IMR-90 (cell line): ENCODE results near the gene MSANTD1. TPM values are rescaled to one million over a fixed set of nuclear protein-coding genes. Genes with fewer than 3 reads are reported as not detected.

Experiments
- ATAC-seq: fragments of 200-7000 bp; cut with Tn5 transposase; 2 replicates; pipeline ENCODE4 v1.9.1; 2020; ENCODE audit warnings: low read depth, mild to moderate bottlenecking, moderate library complexity
- BruUV-seq: library from RNA; stranded (reverse); fragments of 400-500 nt; replicated peaks from 2 replicates; lab custom pipeline; 2021; lab: Mats Ljungman, UMichigan
- CTCF ChIA-PET: fragments of 300-600 bp; formaldehyde crosslinking; extraction: SDS; loops from one replicate; lab custom pipeline; 2021; ENCODE audit warnings: antibody characterized with exemption; lab: Yijun Ruan, JAX
- POLR2A ChIA-PET: fragments of 300-600 bp; sonication (Branson Sonifier 250); formaldehyde crosslinking; loops from one replicate; lab custom pipeline; 2022; ENCODE audit warnings: antibody characterized with exemption; ENCODE audit not compliant: unreplicated experiment; lab: Charles Lee
- DNase-seq: peaks from one replicate; pipeline ENCODE4 v3.0.0; 2013
- H2AFZ ChIP-seq: replicated peaks from 2 replicates; pipeline ENCODE3; 2013; ENCODE audit warnings: low read length, mild to moderate bottlenecking; ENCODE audit not compliant: poor library complexity
- H2AK5ac ChIP-seq: 2 replicates; pipeline ENCODE4 v1.6.1; 2013; ENCODE audit warnings: low read depth, low read length, inconsistent platforms
- H2AK9ac ChIP-seq: replicated peaks from 2 replicates; pipeline ENCODE3; 2013; ENCODE audit warnings: mild to moderate bottlenecking, low read depth, low read length, moderate library complexity; ENCODE audit not compliant: poor library complexity
- H2BK120ac ChIP-seq: 2 replicates; pipeline ENCODE4 v1.6.1; 2013; ENCODE audit warnings: low read depth, low read length, inconsistent platforms
- H2BK15ac ChIP-seq: 3 replicates; pipeline ENCODE4 v1.6.1; 2013; ENCODE audit warnings: low read depth, low read length, inconsistent platforms
- H2BK20ac ChIP-seq: 2 replicates; pipeline ENCODE4 v1.6.1; 2013; ENCODE audit warnings: low read depth, mild to moderate bottlenecking, inconsistent platforms, low read length, moderate library complexity
- H2BK5ac ChIP-seq: 2 replicates; pipeline ENCODE4 v1.6.1; 2013; ENCODE audit warnings: mild to moderate bottlenecking, low read depth, low read length, inconsistent platforms; ENCODE audit not compliant: poor library complexity, severe bottlenecking
- H3K14ac ChIP-seq: replicated peaks from 2 replicates; pipeline ENCODE4 v1.6.1; 2013; ENCODE audit warnings: low read depth, low read length, inconsistent platforms
- H3K18ac ChIP-seq: 2 replicates; pipeline ENCODE4 v1.6.1; 2013; ENCODE audit warnings: low read depth, low read length, control low read depth
- H3K23ac ChIP-seq: 2 replicates; pipeline ENCODE4 v1.6.1; 2013; ENCODE audit warnings: low read depth, low read length, inconsistent platforms
- H3K27ac ChIP-seq: 2 replicates; pipeline ENCODE4 v1.5.1; 2013; ENCODE audit warnings: mild to moderate bottlenecking, control low read depth, low read length; ENCODE audit not compliant: insufficient read depth
- H3K27me3 ChIP-seq: 2 replicates; pipeline ENCODE4 v1.6.1; 2013; ENCODE audit warnings: low read length; ENCODE audit not compliant: control insufficient read depth, insufficient read depth
- H3K36me3 ChIP-seq: 2 replicates; pipeline ENCODE4 v1.6.1; 2013; ENCODE audit warnings: low read length, mixed read lengths; ENCODE audit not compliant: control insufficient read depth, insufficient read depth
- H3K4ac ChIP-seq: 2 replicates; pipeline ENCODE4 v1.6.1; 2013; ENCODE audit warnings: low read depth, low read length, inconsistent platforms
- H3K4me1 ChIP-seq: 2 replicates; pipeline ENCODE4 v1.6.1; 2013; ENCODE audit warnings: low read length, mixed read lengths; ENCODE audit not compliant: control insufficient read depth, insufficient read depth
- H3K4me2 ChIP-seq: 2 replicates; pipeline ENCODE4 v1.6.1; 2013; ENCODE audit warnings: low read depth, mild to moderate bottlenecking, control low read depth, low read length, moderate library complexity
- H3K4me3 ChIP-seq: 2 replicates; pipeline ENCODE4 v1.5.1; 2013; ENCODE audit warnings: low read depth, mild to moderate bottlenecking, control low read depth, low read length, moderate library complexity; ENCODE audit not compliant: insufficient read depth
- H3K56ac ChIP-seq: 2 replicates; pipeline ENCODE4 v1.6.1; 2013; ENCODE audit warnings: low read length, inconsistent platforms; ENCODE audit not compliant: insufficient read depth; ENCODE audit errors: extremely low read depth
- H3K79me1 ChIP-seq, 2 experiments: 2 replicates each; pipeline ENCODE4 v1.6.1; 2013; ENCODE audit warnings: low read length in 2 of 2, inconsistent platforms in 1 of 2, low read depth in 1 of 2
- H3K9ac ChIP-seq: 2 replicates; pipeline ENCODE4 v1.6.1; 2013; ENCODE audit warnings: low read depth, low read length, control low read depth
- H3K9me1 ChIP-seq: 2 replicates; pipeline ENCODE4 v1.6.1; 2013; ENCODE audit warnings: low read length, inconsistent platforms; ENCODE audit not compliant: insufficient read depth
- H3K9me3 ChIP-seq: 2 replicates; pipeline ENCODE4 v1.6.1; 2013; ENCODE audit warnings: low read length; ENCODE audit not compliant: control insufficient read depth, insufficient read depth
- H4K20me1 ChIP-seq: 2 replicates; pipeline ENCODE4 v1.6.1; 2013; ENCODE audit warnings: low read length, inconsistent platforms; ENCODE audit not compliant: insufficient read depth
- H4K5ac ChIP-seq: 2 replicates; pipeline ENCODE4 v1.6.1; 2013; ENCODE audit warnings: mild to moderate bottlenecking, low read depth, low read length, control low read depth
- H4K8ac ChIP-seq, 2 experiments: 2 replicates each; pipeline ENCODE4 v1.6.1; 2013; ENCODE audit warnings: low read depth in 2 of 2, low read length in 2 of 2, control low read depth in 1 of 2, inconsistent platforms in 1 of 2
- H4K91ac ChIP-seq: 2 replicates; pipeline ENCODE4 v1.6.1; 2013; ENCODE audit warnings: low read depth, low read length, inconsistent platforms; ENCODE audit not compliant: insufficient read depth
- CEBPB ChIP-seq: IDR thresholded peaks from 2 replicates; pipeline ENCODE4 v1.6.1; 2012; ENCODE audit warnings: low read depth, low read length, improper control_type of control experiment
- MXI1 ChIP-seq: IDR thresholded peaks from 2 replicates; pipeline ENCODE4 v1.6.1; 2012; ENCODE audit warnings: low read depth, mild to moderate bottlenecking, low read length, moderate library complexity, borderline replicate concordance
- RAD21 ChIP-seq: IDR thresholded peaks from 2 replicates; pipeline ENCODE4 v1.6.1; 2012; ENCODE audit warnings: low read length, improper control_type of control experiment
- RCOR1 ChIP-seq: IDR thresholded peaks from 2 replicates; pipeline ENCODE4 v1.6.1; 2012; ENCODE audit warnings: mild to moderate bottlenecking, low read length, improper control_type of control experiment; ENCODE audit not compliant: insufficient replicate concordance
- WGBS, 2 experiments: methylation state at CpG; one replicate each; pipeline versions ENCODE4 v1.1.5 to v1.1.7; 2013; ENCODE audit warnings: missing lambda C conversion rate in 2 of 2; ENCODE audit not compliant: insufficient read length in 1 of 2; ENCODE audit errors: extremely low coverage in 2 of 2; 5-methylcytosine and 5-hydroxymethylcytosine counted together
- dilution Hi-C: fragments of 300-500 bp; cut with HindIII; formaldehyde crosslinking; loops from one replicate; pipeline ENCODE4 v1.14.3; 2018; ENCODE audit warnings: low sequenced_read_pairs; ENCODE audit not compliant: unreplicated experiment
- in situ Hi-C: fragments of 300-500 bp; cut with MboI; formaldehyde crosslinking; loops from 3 replicates; pipeline ENCODE4 v1.14.3; 2019; ENCODE audit warnings: low sequenced_read_pairs, inconsistent platforms, mixed read lengths
- intact Hi-C: fragments of 100-400 bp; cut with micrococcal nuclease; formaldehyde crosslinking; loops from 2 replicates; pipeline ENCODE4 v1.10.0; 2022
- polyA plus RNA-seq, 3 experiments: library from polyadenylated mRNA; depleted of rRNA; stranded (reverse); fragments of >200 nt; gene quantifications; 2 replicates each; pipeline ENCODE4 v1.2.3, GENCODE V29; 2012; ENCODE audit warnings: low replicate concordance in 1 of 3
- total RNA-seq: library from RNA; depleted of rRNA; stranded (reverse); fragments of >200 nt; gene quantifications from 2 replicates; pipeline ENCODE4 v1.2.3, GENCODE V29; 2012

MSANTD1 gene
- total and polyA plus RNA-seq, 2 of the 4 experiments (the other 2 are of a cell fraction), result under 0.01 to 0.07 TPM

DNA sequence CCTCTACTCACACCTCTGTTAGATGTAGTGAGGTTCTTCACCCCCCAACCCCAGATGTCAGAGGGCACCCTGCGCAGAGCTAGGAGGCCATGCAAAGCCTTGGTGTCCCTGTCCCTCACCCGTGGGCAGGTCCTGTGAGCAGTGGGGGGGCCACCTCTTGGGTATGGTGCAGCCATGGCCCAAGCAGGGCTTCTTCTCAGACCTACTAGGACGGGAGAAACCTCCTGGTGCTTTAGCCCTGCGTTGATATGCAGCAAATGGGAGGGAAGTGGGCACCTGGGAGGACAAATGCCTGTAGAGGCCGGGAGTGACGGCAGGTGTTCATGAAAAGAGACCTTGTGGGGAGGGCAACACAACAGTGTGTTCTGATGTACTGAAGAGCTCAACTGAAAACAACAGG lies 38.5 kb upstream of the MSANTD1 start:
- Histone ChIP-seq H2BK15ac (no peak overlapping the region), H3K18ac (no peak overlapping the region), H2AK9ac (peak overlapping the region; percentile 8), H4K20me1 (no peaks in the 10 kb centered on the region), H3K4me3 (no peak overlapping the region), H3K9ac (no peak overlapping the region), H3K4ac (no peak overlapping the region), H4K8ac (no peak overlapping the region), H2BK120ac (no peak overlapping the region), H2BK5ac (no peak overlapping the region), H4K5ac (no peak overlapping the region), H3K4me1 (no peaks in the 10 kb centered on the region), H3K27me3 (no peaks in the 10 kb centered on the region), H2AFZ (peak overlapping the region; percentile 37), H3K23ac (no peak overlapping the region), H3K9me3 (no peaks in the 10 kb centered on the region), H4K91ac (no peak overlapping the region), H3K36me3 (peaks cover 53% of the 10 kb centered on the region), H2AK5ac (no peak overlapping the region), H3K14ac (no peak overlapping the region), H3K9me1 (peaks cover 11% of the 10 kb centered on the region), H3K79me1 (0 out of 4 replicates have a peak, but pooled peaks cover 0 to 5% of the 10 kb centered on the region in 2 experiments), H3K56ac (no peak overlapping the region), H3K27ac (no peak overlapping the region), H2BK20ac (no peak overlapping the region), H3K4me2 (no peak overlapping the region)
- TF ChIP-seq MXI1, result no peak
- TF ChIP-seq RCOR1, result no peak
- TF ChIP-seq CEBPB, result no peak
- TF ChIP-seq RAD21, result no peak
- dilution Hi-C loops (no loop called here), intact Hi-C loops (no loop called here), in situ Hi-C loops (no loop called here)
- WGBS, 2 experiments, result no CpG with 5 or more reads among the region's 6 CpGs
- DNase-seq (no peak), ATAC-seq (no peak)
- ChIA-PET CTCF (no interaction called here), POLR2A (no interaction called here)
- BruUV-seq, result no TSS peak
